ENCODE data around the gene PSTPIP1. TPM values are rescaled to one million over a fixed set of nuclear protein-coding genes. Genes with fewer than 3 reads are reported as not detected.

Gene PSTPIP1
- total RNA-seq, 1 donor from 2014 or later = not detected

- DNase-seq (ENCODE audit: low read depth) = no peak
- Histone ChIP-seq H3K9ac (ENCODE audit: low read length) (no peak overlapping the region), H2AFZ (ENCODE audit: low read depth, low read length) (peak overlapping the region; percentile 26), H3K4me1 (ENCODE audit: insufficient read depth, low read length) (peaks cover 6% of the 10 kb centered on the region), H3K27me3 (ENCODE audit: insufficient read depth, low read length) (no peaks in the 10 kb centered on the region), H3K27ac (ENCODE audit: low read depth, low read length) (no peak overlapping the region), H3K4me3 (ENCODE audit: insufficient read depth, low read depth, low read length) (no peak overlapping the region), H3K4me2 (ENCODE audit: low read length) (no peak overlapping the region), H4K20me1 (ENCODE audit: insufficient read depth, low read length) (no peaks in the 10 kb centered on the region), H3K79me2 (ENCODE audit: insufficient read depth, low read length) (no peaks in the 10 kb centered on the region), H3K9me3 (ENCODE audit: insufficient read depth, low read depth, low read length) (no peaks in the 10 kb centered on the region), H3K36me3 (ENCODE audit: insufficient read depth, low read length) (no peaks in the 10 kb centered on the region)
- H3K9me3 Mint-ChIP-seq (ENCODE audit: unreplicated experiment) = no peaks in the 10 kb centered on the region
- TF ChIP-seq, protein P1, sequence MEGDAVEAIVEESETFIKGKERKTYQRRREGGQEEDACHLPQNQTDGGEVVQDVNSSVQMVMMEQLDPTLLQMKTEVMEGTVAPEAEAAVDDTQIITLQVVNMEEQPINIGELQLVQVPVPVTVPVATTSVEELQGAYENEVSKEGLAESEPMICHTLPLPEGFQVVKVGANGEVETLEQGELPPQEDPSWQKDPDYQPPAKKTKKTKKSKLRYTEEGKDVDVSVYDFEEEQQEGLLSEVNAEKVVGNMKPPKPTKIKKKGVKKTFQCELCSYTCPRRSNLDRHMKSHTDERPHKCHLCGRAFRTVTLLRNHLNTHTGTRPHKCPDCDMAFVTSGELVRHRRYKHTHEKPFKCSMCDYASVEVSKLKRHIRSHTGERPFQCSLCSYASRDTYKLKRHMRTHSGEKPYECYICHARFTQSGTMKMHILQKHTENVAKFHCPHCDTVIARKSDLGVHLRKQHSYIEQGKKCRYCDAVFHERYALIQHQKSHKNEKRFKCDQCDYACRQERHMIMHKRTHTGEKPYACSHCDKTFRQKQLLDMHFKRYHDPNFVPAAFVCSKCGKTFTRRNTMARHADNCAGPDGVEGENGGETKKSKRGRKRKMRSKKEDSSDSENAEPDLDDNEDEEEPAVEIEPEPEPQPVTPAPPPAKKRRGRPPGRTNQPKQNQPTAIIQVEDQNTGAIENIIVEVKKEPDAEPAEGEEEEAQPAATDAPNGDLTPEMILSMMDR (IDR thresholded peaks at IDR 0.05; ENCODE audit: insufficient read depth, low read depth, low read length) = no peak
- no peak for TF ChIP-seq EZH2 (IDR thresholded peaks at IDR 0.05; ENCODE audit: insufficient read depth, low read length)
- no peak overlapping the region for H3K4me3 Mint-ChIP-seq (ENCODE audit: unreplicated experiment)
- H3K4me1 Mint-ChIP-seq (ENCODE audit: low read depth, unreplicated experiment) = peaks cover 5% of the 10 kb centered on the region
- H3K27me3 Mint-ChIP-seq (ENCODE audit: low read depth, unreplicated experiment) = peaks cover 8% of the 10 kb centered on the region
- H3K36me3 Mint-ChIP-seq (ENCODE audit: low read depth, unreplicated experiment) = no peaks in the 10 kb centered on the region
- H3K27ac Mint-ChIP-seq (ENCODE audit: unreplicated experiment) = no peak overlapping the region
- FAIRE-seq = no peak
Measured at GRCh38 chr15:77081971-77082370, 87.0 kb downstream of the PSTPIP1 start.

- Histone ChIP-seq H3K4me3 (ENCODE audit: insufficient read depth, low read depth, low read length) (peak overlapping the region; percentile 11), H3K36me3 (ENCODE audit: insufficient read depth, low read length) (no peaks in the 10 kb centered on the region), H3K9ac (ENCODE audit: low read length) (no peak overlapping the region), H3K79me2 (ENCODE audit: insufficient read depth, low read length) (no peaks in the 10 kb centered on the region), H3K9me3 (ENCODE audit: insufficient read depth, low read depth, low read length) (no peaks in the 10 kb centered on the region), H3K27me3 (ENCODE audit: insufficient read depth, low read length) (no peaks in the 10 kb centered on the region), H3K27ac (ENCODE audit: low read depth, low read length) (no peak overlapping the region), H4K20me1 (ENCODE audit: insufficient read depth, low read length) (no peaks in the 10 kb centered on the region), H3K4me1 (ENCODE audit: insufficient read depth, low read length) (peaks cover 6% of the 10 kb centered on the region), H2AFZ (ENCODE audit: low read depth, low read length) (peak overlapping the region; percentile 8), H3K4me2 (ENCODE audit: low read length) (peak overlapping the region; percentile 68)
- Mint-ChIP-seq H3K9me3 (ENCODE audit: unreplicated experiment) (no peaks in the 10 kb centered on the region), H3K4me1 (ENCODE audit: low read depth, unreplicated experiment) (peaks cover 5% of the 10 kb centered on the region), H3K27me3 (ENCODE audit: low read depth, unreplicated experiment) (peaks cover 11% of the 10 kb centered on the region), H3K4me3 (ENCODE audit: unreplicated experiment) (no peak overlapping the region), H3K36me3 (ENCODE audit: low read depth, unreplicated experiment) (no peaks in the 10 kb centered on the region), H3K27ac (ENCODE audit: unreplicated experiment) (no peak overlapping the region)
- TF ChIP-seq EZH2 (IDR thresholded peaks at IDR 0.05; ENCODE audit: insufficient read depth, low read length) = no peak
- TF ChIP-seq, protein P1 (IDR thresholded peaks at IDR 0.05; ENCODE audit: insufficient read depth, low read depth, low read length) = no peak
- DNase-seq (ENCODE audit: low read depth) = peak; percentile 60
- no peak for FAIRE-seq
Measured at GRCh38 chr15:77083381-77084160, 88.6 kb downstream of the PSTPIP1 start.

- Mint-ChIP-seq H3K27me3 (ENCODE audit: low read depth, unreplicated experiment) (peaks cover 14% of the 10 kb centered on the region), H3K4me1 (ENCODE audit: low read depth, unreplicated experiment) (peaks cover 5% of the 10 kb centered on the region), H3K9me3 (ENCODE audit: unreplicated experiment) (no peaks in the 10 kb centered on the region), H3K27ac (ENCODE audit: unreplicated experiment) (no peak overlapping the region), H3K4me3 (ENCODE audit: unreplicated experiment) (no peak overlapping the region), H3K36me3 (ENCODE audit: low read depth, unreplicated experiment) (no peaks in the 10 kb centered on the region)
- DNase-seq (ENCODE audit: low read depth) = no peak
- Histone ChIP-seq H3K4me1 (ENCODE audit: insufficient read depth, low read length) (peaks cover 6% of the 10 kb centered on the region), H3K4me2 (ENCODE audit: low read length) (no peak overlapping the region), H2AFZ (ENCODE audit: low read depth, low read length) (no peak overlapping the region), H3K9me3 (ENCODE audit: insufficient read depth, low read depth, low read length) (no peaks in the 10 kb centered on the region), H3K27ac (ENCODE audit: low read depth, low read length) (no peak overlapping the region), H3K4me3 (ENCODE audit: insufficient read depth, low read depth, low read length) (no peak overlapping the region), H3K79me2 (ENCODE audit: insufficient read depth, low read length) (no peaks in the 10 kb centered on the region), H3K36me3 (ENCODE audit: insufficient read depth, low read length) (no peaks in the 10 kb centered on the region), H3K27me3 (ENCODE audit: insufficient read depth, low read length) (no peaks in the 10 kb centered on the region), H3K9ac (ENCODE audit: low read length) (no peak overlapping the region), H4K20me1 (ENCODE audit: insufficient read depth, low read length) (no peaks in the 10 kb centered on the region)
- TF ChIP-seq, protein P1 (IDR thresholded peaks at IDR 0.05; ENCODE audit: insufficient read depth, low read depth, low read length) = no peak
- no peak for TF ChIP-seq EZH2 (IDR thresholded peaks at IDR 0.05; ENCODE audit: insufficient read depth, low read length)
- no peak for FAIRE-seq
Measured at GRCh38 chr15:77084436-77084835, 89.5 kb downstream of the PSTPIP1 start.
